Measurements from ENCODE around the gene DAB2IP. TPM values are rescaled to one million over a fixed set of nuclear protein-coding genes. Genes with fewer than 3 reads are reported as not detected.

DAB2IP gene
- total RNA-seq, 6 experiments from 2014 or later = 15.1 to 21.6 (median 19.0) TPM

- 71% methylated on average over 5 of the region's 6 CpGs for WGBS (ENCODE audit: insufficient coverage, low coverage, low lambda C conversion rate, missing lambda C conversion rate)
- no peak overlapping the region for H3K27ac ChIP-seq
- TF ChIP-seq CTCF (IDR thresholded peaks at IDR 0.05) (no peak), POLR2A (IDR thresholded peaks at IDR 0.05) (no peak)
- no peak overlapping the region for H3K4me3 ChIP-seq
- DNase-seq (no peak), ATAC-seq (no peak)
- H3K9me3 ChIP-seq = no peaks in the 10 kb centered on the region
- H3K36me3 ChIP-seq = peaks cover 0 to 5% (median 2%) of the 10 kb centered on the region in 4 donors
- H3K27me3 ChIP-seq = no peaks in the 10 kb centered on the region
- intact Hi-C loops (cut with DNase I) = loop anchor here in 1 of 2 donors (10.0 kb wide), 1 partner anchor 127 kb away; no protein-coding TSS in a partner anchor
- H3K4me1 ChIP-seq = no peaks in the 10 kb centered on the region
Observed at GRCh38 chr9:121682201-121682600, 30.8 kb downstream of the DAB2IP start.

- no peak overlapping the region for H3K4me3 ChIP-seq
- no peaks in the 10 kb centered on the region for H3K9me3 ChIP-seq
- no peaks in the 10 kb centered on the region for H3K27me3 ChIP-seq
- no peaks in the 10 kb centered on the region for H3K4me1 ChIP-seq
- TF ChIP-seq POLR2A (IDR thresholded peaks at IDR 0.05) (no peak), CTCF (IDR thresholded peaks at IDR 0.05) (no peak)
- no peak overlapping the region for H3K27ac ChIP-seq
- no peak for DNase-seq
- ATAC-seq = no peak
- WGBS (ENCODE audit: insufficient coverage, low coverage, low lambda C conversion rate, missing lambda C conversion rate) = 58% methylated on average over 2 of the region's 5 CpGs
- H3K36me3 ChIP-seq = peaks cover 0 to 5% (median 2%) of the 10 kb centered on the region in 4 donors
- intact Hi-C loops (cut with DNase I) = loop anchor here in 1 of 2 donors (10.0 kb wide), 1 partner anchor 128 kb away; no protein-coding TSS in a partner anchor
Observed at GRCh38 chr9:121682926-121683515, 31.6 kb downstream of the DAB2IP start.

GRCh38 chr9:121683652-121684051 is 32.2 kb downstream of the DAB2IP start:
- Histone ChIP-seq H3K4me1 (no peaks in the 10 kb centered on the region), H3K36me3 (peaks cover 0 to 4% (median 2%) of the 10 kb centered on the region in 4 donors), H3K27ac (no peak overlapping the region), H3K4me3 (no peak overlapping the region), H3K27me3 (no peaks in the 10 kb centered on the region), H3K9me3 (no peaks in the 10 kb centered on the region)
- ATAC-seq = no peak
- DNase-seq = no peak
- WGBS (ENCODE audit: insufficient coverage, low coverage, low lambda C conversion rate, missing lambda C conversion rate) = no CpG with 5 or more reads among the region's 1 CpG
- TF ChIP-seq CTCF (IDR thresholded peaks at IDR 0.05) (no peak), POLR2A (IDR thresholded peaks at IDR 0.05) (no peak)
- intact Hi-C loops (cut with DNase I) = loop anchor here in 1 of 2 donors (10.0 kb wide), 1 partner anchor 129 kb away; no protein-coding TSS in a partner anchor

- TF ChIP-seq POLR2A (IDR thresholded peaks at IDR 0.05) (no peak), CTCF (IDR thresholded peaks at IDR 0.05) (peak; percentile 49 to 69 (median 58))
- intact Hi-C loops (cut with DNase I) = loop anchor here (5.0 to 10.0 kb wide), 2 partner anchors 130 to 132 kb away; no protein-coding TSS in a partner anchor
- Histone ChIP-seq H3K4me3 (no peak overlapping the region), H3K27ac (no peak overlapping the region), H3K27me3 (no peaks in the 10 kb centered on the region), H3K9me3 (no peaks in the 10 kb centered on the region), H3K4me1 (no peaks in the 10 kb centered on the region), H3K36me3 (peaks cover 0 to 2% (median 0%) of the 10 kb centered on the region in 4 donors)
- WGBS (ENCODE audit: insufficient coverage, low coverage, low lambda C conversion rate, missing lambda C conversion rate) = 27% methylated on average over 9 of the region's 19 CpGs
- ATAC-seq (peak; percentile 46 to 71 (median 64)), DNase-seq (peak in 2 of 3 donors; percentile 54 to 66)
Observed at GRCh38 chr9:121684381-121685145, 33.1 kb downstream of the DAB2IP start.
